ENCODE data around the gene GRIK1.

DNA sequence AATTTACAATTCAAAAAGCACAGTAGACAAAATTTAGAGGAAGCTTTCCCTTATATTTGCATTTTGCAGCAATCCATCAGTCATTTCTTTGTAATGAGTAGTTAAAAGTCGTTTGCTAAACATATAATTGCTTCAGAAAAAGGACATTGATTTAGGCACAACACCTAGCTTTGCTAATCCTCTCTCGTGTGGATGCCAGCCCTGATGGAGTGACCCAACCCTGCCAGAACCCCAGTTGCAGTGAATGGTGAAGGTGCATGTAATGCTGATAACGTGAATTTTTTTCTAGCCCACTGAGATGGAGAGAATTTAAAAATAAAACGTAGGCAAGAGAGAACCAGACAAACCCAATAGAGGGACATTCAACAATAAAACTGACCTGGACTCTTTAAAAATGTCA lies 263.4 kb downstream of the GRIK1 start:
- TF ChIP-seq, protein P1, sequence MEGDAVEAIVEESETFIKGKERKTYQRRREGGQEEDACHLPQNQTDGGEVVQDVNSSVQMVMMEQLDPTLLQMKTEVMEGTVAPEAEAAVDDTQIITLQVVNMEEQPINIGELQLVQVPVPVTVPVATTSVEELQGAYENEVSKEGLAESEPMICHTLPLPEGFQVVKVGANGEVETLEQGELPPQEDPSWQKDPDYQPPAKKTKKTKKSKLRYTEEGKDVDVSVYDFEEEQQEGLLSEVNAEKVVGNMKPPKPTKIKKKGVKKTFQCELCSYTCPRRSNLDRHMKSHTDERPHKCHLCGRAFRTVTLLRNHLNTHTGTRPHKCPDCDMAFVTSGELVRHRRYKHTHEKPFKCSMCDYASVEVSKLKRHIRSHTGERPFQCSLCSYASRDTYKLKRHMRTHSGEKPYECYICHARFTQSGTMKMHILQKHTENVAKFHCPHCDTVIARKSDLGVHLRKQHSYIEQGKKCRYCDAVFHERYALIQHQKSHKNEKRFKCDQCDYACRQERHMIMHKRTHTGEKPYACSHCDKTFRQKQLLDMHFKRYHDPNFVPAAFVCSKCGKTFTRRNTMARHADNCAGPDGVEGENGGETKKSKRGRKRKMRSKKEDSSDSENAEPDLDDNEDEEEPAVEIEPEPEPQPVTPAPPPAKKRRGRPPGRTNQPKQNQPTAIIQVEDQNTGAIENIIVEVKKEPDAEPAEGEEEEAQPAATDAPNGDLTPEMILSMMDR (conservative IDR thresholded peaks at IDR 0.05; ENCODE audit: low read length): no peak
- TF ChIP-seq EZH2phosphoT487 (IDR thresholded peaks at IDR 0.05; ENCODE audit: borderline replicate concordance): no peak

Measured in Loucy (cell line).